HepG2 (cell line): ENCODE results near the gene IL15RA. TPM values are rescaled to one million over a fixed set of nuclear protein-coding genes. Genes with fewer than 3 reads are reported as not detected.
A peak's percentile ranks its signal among the peaks of the same experiment; 100 is the strongest.

ENCODE experiments used
- ATAC-seq: fragments of 200-7000 bp; cut with Tn5 transposase; 3 replicates; pipeline ENCODE4 v1.9.1; 2020; ENCODE audit warnings: mild to moderate bottlenecking, moderate library complexity
- BruUV-seq: library from RNA; stranded (reverse); fragments of 400-500 nt; replicated peaks from 2 replicates; lab custom pipeline; 2021; lab: Mats Ljungman, UMichigan
- CTCF ChIA-PET: fragments of 300-600 bp; formaldehyde crosslinking; extraction: SDS; loops from one replicate; lab custom pipeline; 2021; ENCODE audit warnings: low total read pairs, inconsistent platforms, low intra/inter-chr PET ratio; lab: Yijun Ruan, JAX
- POLR2A ChIA-PET: fragments of 350-600 bp; sonication (Branson Sonifier 250); formaldehyde crosslinking; loops from one replicate; lab custom pipeline; 2020; ENCODE audit warnings: antibody characterized with exemption, inconsistent platforms; lab: Yijun Ruan, JAX
- DNase-seq: peaks from one replicate; pipeline ENCODE4 v3.0.0-alpha.2; 2015; ENCODE audit warnings: low spot score
- FAIRE-seq: peaks from 3 replicates; lab custom pipeline; 2011; peaks lifted over from hg19 to GRCh38; lab: Jason Lieb, UNC
- H2AFZ ChIP-seq: one replicate; pipeline ENCODE4 v1.6.1; 2011; ENCODE audit warnings: low read length, inconsistent platforms
- H3K27ac ChIP-seq: fragments of 300-600 bp; 3 replicates; pipeline ENCODE4 v1.8.0; 2011; ENCODE audit warnings: mixed run types, mild to moderate bottlenecking, mixed read lengths, low read length, inconsistent platforms; ENCODE audit not compliant: insufficient read depth; ENCODE audit errors: extremely low read length
- H3K27me3 ChIP-seq, 2 experiments: fragments of 200-600 bp in 1 of 2; 2 replicates in 1 of 2; 3 replicates in 1 of 2; pipeline versions ENCODE4 v1.6.0 to v1.8.0; 2011; ENCODE audit warnings: low read length in 2 of 2, mild to moderate bottlenecking in 2 of 2, moderate library complexity in 2 of 2, inconsistent platforms in 1 of 2; ENCODE audit not compliant: insufficient read depth in 2 of 2, control insufficient read depth in 1 of 2
- H3K36me3 ChIP-seq, 2 experiments: fragments of 200-600 bp in 1 of 2; replicated peaks in 1 of 2; 2 replicates in 1 of 2; 3 replicates in 1 of 2; pipeline versions ENCODE4 v1.5.1 to v1.8.0; 2011; ENCODE audit warnings: low read length in 2 of 2, inconsistent platforms in 1 of 2; ENCODE audit not compliant: insufficient read depth in 2 of 2, control insufficient read depth in 1 of 2
- H3K4me1 ChIP-seq: 2 replicates; pipeline ENCODE4 v1.5.1; 2012; ENCODE audit warnings: low read length, inconsistent platforms; ENCODE audit not compliant: insufficient read depth
- H3K4me2 ChIP-seq: 2 replicates; pipeline ENCODE4 v1.6.0; 2011; ENCODE audit warnings: low read depth, low read length, inconsistent platforms
- H3K4me3 ChIP-seq, 3 experiments: fragments of 200-600 bp in 1 of 3; sonication (generic), shearing (Covaris generic) in 1 of 3; replicated peaks in 1 of 3; 2 replicates each; pipeline ENCODE4 v1.5.1; 2011 to 2016; ENCODE audit warnings: low read length in 3 of 3, inconsistent platforms in 2 of 3, low read depth in 2 of 3, mild to moderate bottlenecking in 2 of 3, control low read depth in 1 of 3, mixed read lengths in 1 of 3; ENCODE audit not compliant: insufficient read depth in 1 of 3
- H3K79me2 ChIP-seq: one replicate; pipeline ENCODE4 v1.6.1; 2011; ENCODE audit warnings: low read length, inconsistent platforms; ENCODE audit not compliant: insufficient read depth
- H3K9ac ChIP-seq: 2 replicates; pipeline ENCODE4 v1.6.0; 2011; ENCODE audit warnings: mild to moderate bottlenecking, low read depth, low read length, inconsistent platforms; ENCODE audit not compliant: insufficient read depth
- H3K9me3 ChIP-seq: 2 replicates; pipeline ENCODE4 v1.5.1; 2012; ENCODE audit warnings: mild to moderate bottlenecking, low read length
- H4K20me1 ChIP-seq: 2 replicates; pipeline ENCODE4 v1.6.0; 2011; ENCODE audit warnings: inconsistent platforms, mild to moderate bottlenecking, low read length, moderate library complexity; ENCODE audit not compliant: insufficient read depth
- AGO1 ChIP-seq: fragments of 200-400 bp; formaldehyde crosslinking; IDR thresholded peaks from 2 replicates; pipeline ENCODE4 v1.6.1; 2017; ENCODE audit warnings: mild to moderate bottlenecking, low read depth, low read length, moderate library complexity; ENCODE audit not compliant: poor library complexity, severe bottlenecking
- CHCHD3 ChIP-seq: sonication (generic); formaldehyde crosslinking; IDR thresholded peaks from 2 replicates; pipeline ENCODE4 v1.8.0; 2022; ENCODE audit warnings: mild to moderate bottlenecking, missing genetic modification reagents, moderate library complexity
- GPN1 ChIP-seq: sonication (generic); formaldehyde crosslinking; IDR thresholded peaks from 2 replicates; pipeline ENCODE4 v1.5.1; 2020; ENCODE audit warnings: missing genetic modification reagents, borderline replicate concordance
- IKZF4 ChIP-seq: sonication (generic); formaldehyde crosslinking; IDR thresholded peaks from 2 replicates; pipeline ENCODE4 v1.5.1; 2020; ENCODE audit warnings: borderline replicate concordance, mild to moderate bottlenecking, low read depth, missing genetic modification reagents; ENCODE audit errors: not compliant biosample characterization
- IKZF5 ChIP-seq: IDR thresholded peaks from 2 replicates; pipeline ENCODE4 v1.6.1; 2018; ENCODE audit warnings: missing genetic modification reagents, mild to moderate bottlenecking, missing compliant biosample characterization
- PCBP1 ChIP-seq: fragments of 200-400 bp; formaldehyde crosslinking; IDR thresholded peaks from 2 replicates; pipeline ENCODE4 v1.6.1; 2017; ENCODE audit warnings: mild to moderate bottlenecking, low read depth, low read length, borderline replicate concordance
- ZBTB34 ChIP-seq: sonication (generic); formaldehyde crosslinking; IDR thresholded peaks from 2 replicates; pipeline ENCODE4 v1.8.0; 2022; ENCODE audit warnings: mild to moderate bottlenecking, missing genetic modification reagents
- ZNF12 ChIP-seq: sonication (generic); formaldehyde crosslinking; IDR thresholded peaks from 2 replicates; pipeline ENCODE4 v1.5.0; 2020; ENCODE audit warnings: missing genetic modification reagents
- ZNF18 ChIP-seq: sonication (generic); formaldehyde crosslinking; IDR thresholded peaks from 2 replicates; pipeline ENCODE4 v1.8.0; 2022; ENCODE audit warnings: mild to moderate bottlenecking, missing genetic modification reagents; ENCODE audit not compliant: insufficient replicate concordance
- ZNF275 ChIP-seq: sonication (generic); formaldehyde crosslinking; IDR thresholded peaks from 2 replicates; pipeline ENCODE4 v1.8.0; 2022; ENCODE audit warnings: missing genetic modification reagents, mild to moderate bottlenecking, inconsistent platforms, borderline replicate concordance
- ZNF430 ChIP-seq: sonication (generic); formaldehyde crosslinking; IDR thresholded peaks from 2 replicates; pipeline ENCODE4 v1.9.0; 2021; ENCODE audit warnings: mild to moderate bottlenecking, missing genetic modification reagents
- ZNF446 ChIP-seq: sonication (generic); formaldehyde crosslinking; IDR thresholded peaks from 2 replicates; pipeline ENCODE4 v1.5.0; 2020; ENCODE audit warnings: mild to moderate bottlenecking, missing genetic modification reagents
- WGBS: methylation state at CpG from one replicate; pipeline ENCODE4 v1.1.6; 2017; ENCODE audit warnings: low lambda C conversion rate; 5-methylcytosine and 5-hydroxymethylcytosine counted together
- in situ Hi-C: cut with HindIII; loops from 2 replicates; pipeline ENCODE4 v1.10.0; 2017; ENCODE audit warnings: low pct_unique_long_range_greater_than_20kb; ENCODE audit not compliant: extremely low pct_ligation_motif_present
- intact Hi-C: fragments of 100-400 bp; cut with micrococcal nuclease; formaldehyde crosslinking; loops from one replicate; pipeline ENCODE4 v1.10.0; 2022; ENCODE audit not compliant: unreplicated experiment
- polyA plus RNA-seq, 8 experiments: library from polyadenylated mRNA; depleted of rRNA in 3 of 8; stranded (reverse) in 7 of 8; unstranded in 1 of 8; fragments of >200 nt; fragmentation: Illumina TruSeq in 4 of 8; extraction: Trizol in 4 of 8; gene quantifications; 2 replicates each; pipeline versions ENCODE4 v1.2.1 to v1.2.3, GENCODE V29; 2011 to 2016; ENCODE audit warnings: low read depth in 4 of 8, missing spikeins in 1 of 8, mixed read lengths in 1 of 8; ENCODE audit not compliant: insufficient read depth in 1 of 8
- total RNA-seq, 5 experiments: library from RNA; depleted of rRNA; stranded (reverse); fragments of >200 nt; fragmentation: Illumina TruSeq; extraction: Trizol; gene quantifications; 2 replicates each; pipeline ENCODE4 v1.2.3, GENCODE V29; 2016; ENCODE audit warnings: low read depth in 1 of 5

IL15RA gene
- total and polyA plus RNA-seq, 2 of the 13 experiments (the other 11 are each of a cell fraction or from before 2014, with no cell fraction given), result 0.53 to 0.77 TPM

- Histone ChIP-seq H2AFZ (peak overlapping the region; percentile 34), H4K20me1 (no peaks in the 10 kb centered on the region), H3K4me3 (no peak overlapping the region), H3K27me3 (peaks cover 5 to 28% of the 10 kb centered on the region in 2 experiments; a peak in 3 of 5 replicates), H3K4me1 (peaks cover 39% of the 10 kb centered on the region), H3K4me2 (peak overlapping the region; percentile 59), H3K36me3 (peaks cover 3 to 16% of the 10 kb centered on the region in 2 experiments; a peak in 4 of 5 replicates), H3K9ac (no peak overlapping the region), H3K79me2 (no peaks in the 10 kb centered on the region), H3K9me3 (no peaks in the 10 kb centered on the region), H3K27ac (no peak overlapping the region)
- in situ Hi-C loops (no loop called here), intact Hi-C loops (loop anchor here (10.0 kb wide), 1 partner anchor 143 kb away; the partner anchor contains the start of gene RBM17)
- no TSS peak for BruUV-seq
- no peak for FAIRE-seq
- TF ChIP-seq ZNF430 (no peak), GPN1 (CRISPR knock-in tag) (no peak)
- peak; percentile 46 for ATAC-seq
- WGBS, result 41% methylated on average over 7 of the region's 7 CpGs
- no peak for DNase-seq
- POLR2A ChIA-PET, result no interaction called here
- CTCF ChIA-PET, result no interaction called here
Observed at GRCh38 chr10:5941579-5941978, 35.8 kb downstream of the IL15RA start.

- Histone ChIP-seq H3K9ac (no peak overlapping the region), H2AFZ (no peak overlapping the region), H3K9me3 (no peaks in the 10 kb centered on the region), H3K4me3 (no peak overlapping the region), H4K20me1 (no peaks in the 10 kb centered on the region), H3K4me1 (peaks cover 33% of the 10 kb centered on the region), H3K36me3 (peaks cover 4 to 21% of the 10 kb centered on the region in 2 experiments; a peak in 4 of 5 replicates), H3K79me2 (no peaks in the 10 kb centered on the region), H3K27ac (no peak overlapping the region), H3K4me2 (no peak overlapping the region), H3K27me3 (peaks cover 2 to 21% of the 10 kb centered on the region in 2 experiments; a peak in 3 of 5 replicates)
- BruUV-seq, result no TSS peak
- CTCF ChIA-PET, result no interaction called here
- DNase-seq (no peak), ATAC-seq (no peak), FAIRE-seq (no peak)
- in situ Hi-C loops (no loop called here), intact Hi-C loops (loop anchor here (10.0 kb wide), 1 partner anchor 144 kb away; the partner anchor contains the start of gene RBM17)
- POLR2A ChIA-PET, result no interaction called here
- WGBS, result 31% methylated on average over 6 of the region's 6 CpGs
- TF ChIP-seq IKZF4 (CRISPR knock-in tag), result no peak
- no peak for TF ChIP-seq ZNF18 (CRISPR knock-in tag)
- TF ChIP-seq CHCHD3 (CRISPR knock-in tag), result no peak
- TF ChIP-seq ZNF446 (CRISPR knock-in tag), result no peak
- TF ChIP-seq ZBTB34 (CRISPR knock-in tag), result no peak
- TF ChIP-seq PCBP1, result no peak
- no peak for TF ChIP-seq AGO1
- TF ChIP-seq ZNF12 (CRISPR knock-in tag), result no peak
- no peak for TF ChIP-seq IKZF5 (CRISPR knock-in tag)
- no peak for TF ChIP-seq ZNF275 (CRISPR knock-in tag)
Observed at GRCh38 chr10:5940807-5941218, 36.5 kb downstream of the IL15RA start.
